Adipocyte (in vitro differentiated cells): ENCODE measurements around the gene SLC25A5.
"Not testable (repeated sequence)": the region's sequence is repeated elsewhere in the genome, so short reads cannot be mapped to it uniquely, and the experiment has no call there.

ENCODE experiments used
- DNase-seq: peaks from one replicate; pipeline ENCODE4 v3.0.0-alpha.2; 2015; ENCODE audit warnings: low read depth
- H3K27me3 ChIP-seq: replicated peaks from 2 replicates; pipeline ENCODE4 v1.7.0; 2013; ENCODE audit warnings: mild to moderate bottlenecking, low read length, moderate library complexity; ENCODE audit not compliant: control insufficient read depth, insufficient read depth
- H3K36me3 ChIP-seq: 2 replicates; pipeline ENCODE4 v1.7.0; 2013; ENCODE audit warnings: low read length, mild to moderate bottlenecking, moderate library complexity; ENCODE audit not compliant: control insufficient read depth, insufficient read depth, severe bottlenecking
- H3K4me1 ChIP-seq: 2 replicates; pipeline ENCODE4 v1.7.0; 2013; ENCODE audit warnings: mild to moderate bottlenecking, low read length, moderate library complexity; ENCODE audit not compliant: control insufficient read depth, insufficient read depth
- H3K4me3 ChIP-seq: 2 replicates; pipeline ENCODE4 v1.7.0; 2013; ENCODE audit warnings: mild to moderate bottlenecking, low read length, moderate library complexity
- H3K9ac ChIP-seq: 2 replicates; pipeline ENCODE4 v1.7.0; 2013; ENCODE audit warnings: mild to moderate bottlenecking, low read length, moderate library complexity
- H3K9me3 ChIP-seq: 2 replicates; pipeline ENCODE4 v1.7.0; 2013; ENCODE audit warnings: mild to moderate bottlenecking, low read length, moderate library complexity; ENCODE audit not compliant: control insufficient read depth

SLC25A5 gene

DNA sequence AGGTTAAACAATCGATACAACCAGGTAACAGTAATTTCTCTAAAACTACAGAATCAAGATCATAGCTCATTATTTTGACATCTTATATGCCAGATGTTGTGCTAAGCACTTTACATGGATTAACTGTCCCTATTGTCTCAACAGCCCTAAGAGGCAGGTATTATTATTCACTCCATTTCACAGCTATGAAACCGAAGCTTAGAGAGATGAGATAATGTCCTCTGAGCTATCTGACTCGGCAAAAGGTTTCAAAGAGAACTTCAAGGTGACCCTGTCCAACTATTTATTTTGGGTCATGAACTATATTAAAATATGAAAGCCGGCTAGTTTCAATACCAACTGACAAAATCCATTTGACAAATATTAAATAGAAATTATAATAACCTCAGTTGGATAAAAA lies 10.3 kb downstream of the SLC25A5 start:
- DNase-seq, result no peak
- no peaks in the 10 kb centered on the region for H3K9me3 ChIP-seq
- H3K4me1 ChIP-seq, result peaks cover 17% of the 10 kb centered on the region
- no peaks in the 10 kb centered on the region for H3K36me3 ChIP-seq
- peaks cover 18% of the 10 kb centered on the region for H3K27me3 ChIP-seq
- peak overlapping the region; percentile 12 for H3K9ac ChIP-seq
- peak overlapping the region; percentile 51 for H3K4me3 ChIP-seq

DNA sequence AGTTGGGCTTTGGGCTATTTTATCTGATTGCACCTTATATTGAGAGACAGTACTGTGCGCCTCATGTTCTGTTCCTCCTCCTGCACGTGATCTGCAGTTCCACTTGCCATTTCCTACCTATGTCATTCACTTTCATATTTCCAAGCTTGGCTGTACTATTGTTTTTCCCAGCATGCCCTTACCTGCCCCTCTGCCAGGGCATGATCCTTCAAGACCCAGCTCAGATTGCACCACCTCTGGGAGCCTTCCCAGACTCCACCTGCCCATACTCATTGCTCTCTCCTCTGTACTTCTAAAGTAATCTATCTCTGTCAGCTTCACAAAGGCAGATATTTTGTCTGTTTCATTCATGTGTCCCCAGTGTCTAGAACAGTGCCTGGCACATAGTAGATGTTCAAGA lies 11.6 kb downstream of the SLC25A5 start:
- Histone ChIP-seq H3K36me3 (no peaks in the 10 kb centered on the region), H3K9ac (no peak overlapping the region), H3K27me3 (peaks cover 13% of the 10 kb centered on the region), H3K4me3 (no peak overlapping the region), H3K4me1 (peaks cover 17% of the 10 kb centered on the region), H3K9me3 (no peaks in the 10 kb centered on the region)
- no peak for DNase-seq

DNA sequence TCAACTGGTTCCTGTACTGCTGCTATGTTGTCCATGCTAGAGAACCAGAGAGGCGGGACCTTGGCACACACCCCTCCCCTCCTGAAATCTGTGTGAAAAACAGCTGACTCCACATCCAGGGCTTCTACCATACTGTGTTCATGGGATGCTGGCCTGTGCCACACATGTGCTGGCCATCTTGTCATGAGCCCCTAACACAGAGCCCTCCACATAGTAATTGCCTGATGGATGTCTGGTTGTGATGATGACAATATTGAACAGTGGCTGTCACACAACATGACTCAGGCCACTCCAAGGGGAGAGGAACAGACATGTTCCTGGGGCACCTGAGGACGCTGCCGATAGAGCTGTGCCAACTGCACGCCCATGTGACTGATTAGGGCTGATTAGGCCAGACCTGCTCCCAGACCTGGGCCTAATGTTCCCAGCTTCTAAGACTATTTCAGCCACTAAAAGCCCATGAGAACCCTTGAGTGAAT lies 13.1 kb downstream of the SLC25A5 start:
- Histone ChIP-seq H3K9me3 (no peaks in the 10 kb centered on the region), H3K4me1 (peaks cover 17% of the 10 kb centered on the region), H3K27me3 (peaks cover 13% of the 10 kb centered on the region), H3K36me3 (no peaks in the 10 kb centered on the region), H3K9ac (no peak overlapping the region), H3K4me3 (no peak overlapping the region)
- no peak for DNase-seq

DNA sequence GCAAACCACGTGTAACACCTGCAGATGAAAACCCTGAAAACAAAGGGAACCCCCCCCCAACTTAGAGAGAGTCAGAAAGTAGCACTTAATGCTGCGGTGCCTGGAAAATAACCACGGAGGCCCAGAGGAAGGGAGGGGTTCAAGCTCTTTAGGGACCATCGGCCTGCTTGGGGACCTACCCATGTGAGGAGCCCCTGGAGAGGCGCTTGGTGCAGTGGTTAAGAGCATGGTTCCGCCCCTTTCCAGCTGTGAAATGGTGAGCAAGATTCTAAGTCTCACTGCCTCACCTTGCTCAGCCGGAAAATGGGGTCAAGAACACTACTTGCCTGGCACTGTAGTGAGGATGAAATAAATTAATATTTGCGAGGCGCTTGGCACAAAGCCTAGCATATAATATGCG lies 13.8 kb downstream of the SLC25A5 start:
- DNase-seq, result no peak
- H3K4me3 ChIP-seq, result peak overlapping the region; percentile 72
- H3K4me1 ChIP-seq, result peaks cover 17% of the 10 kb centered on the region
- no peaks in the 10 kb centered on the region for H3K36me3 ChIP-seq
- H3K9me3 ChIP-seq, result no peaks in the 10 kb centered on the region
- peaks cover 6% of the 10 kb centered on the region for H3K27me3 ChIP-seq
- peak overlapping the region; percentile 82 for H3K9ac ChIP-seq

DNA sequence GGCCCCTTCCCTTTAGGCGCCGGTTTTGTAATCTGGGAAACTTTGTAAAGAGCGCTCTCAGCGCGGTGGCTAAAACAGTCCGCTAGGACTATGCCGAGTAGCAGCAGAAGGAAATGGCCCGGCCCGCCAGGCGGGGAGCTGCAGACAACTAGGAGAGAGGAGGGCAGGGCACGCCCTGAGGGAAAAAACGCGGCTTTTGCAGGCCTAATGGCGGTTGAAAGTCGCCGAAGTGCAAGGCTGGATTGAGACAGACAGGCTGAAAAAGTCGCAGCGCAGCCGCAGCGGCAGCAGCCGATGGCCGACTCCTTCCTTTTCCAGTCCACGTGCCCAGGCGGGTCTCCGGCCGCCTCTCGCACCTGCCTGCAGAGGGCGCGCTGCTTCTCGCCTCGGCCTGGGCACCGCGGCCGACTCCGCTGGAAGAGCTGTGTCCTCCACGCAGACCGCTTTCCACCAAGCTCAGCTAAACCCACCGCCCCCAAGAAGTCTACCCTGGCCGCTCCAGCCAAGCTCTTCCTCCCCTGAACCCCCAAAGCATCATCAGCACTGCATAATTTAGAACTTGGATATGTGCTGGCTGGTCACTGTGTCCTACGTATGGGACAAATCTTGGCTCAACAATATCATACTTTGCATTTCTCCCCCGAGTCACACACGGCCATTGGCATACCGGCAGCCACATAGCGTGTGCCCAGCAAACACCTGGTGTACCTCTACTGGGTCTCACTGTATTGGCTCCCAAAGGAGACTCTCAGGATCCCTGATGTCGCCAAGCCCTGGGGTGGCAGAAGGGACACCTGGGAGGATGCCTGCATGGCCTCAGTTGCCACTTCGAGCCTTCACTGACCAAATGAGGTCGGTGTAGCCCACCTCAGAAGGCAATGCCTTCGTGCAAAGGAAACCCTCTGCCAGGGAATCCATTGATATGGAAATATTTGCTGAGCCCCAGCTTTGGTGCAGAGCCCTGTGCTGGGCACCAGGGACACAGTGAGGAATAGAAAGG lies 14.5 kb downstream of the SLC25A5 start:
- peak overlapping the region; percentile 72 for H3K4me3 ChIP-seq
- peaks cover 6% of the 10 kb centered on the region for H3K27me3 ChIP-seq
- peaks cover 17% of the 10 kb centered on the region for H3K4me1 ChIP-seq
- H3K9ac ChIP-seq, result peak overlapping the region; percentile 82
- peak; percentile 58 for DNase-seq
- no peaks in the 10 kb centered on the region for H3K9me3 ChIP-seq
- no peaks in the 10 kb centered on the region for H3K36me3 ChIP-seq

DNA sequence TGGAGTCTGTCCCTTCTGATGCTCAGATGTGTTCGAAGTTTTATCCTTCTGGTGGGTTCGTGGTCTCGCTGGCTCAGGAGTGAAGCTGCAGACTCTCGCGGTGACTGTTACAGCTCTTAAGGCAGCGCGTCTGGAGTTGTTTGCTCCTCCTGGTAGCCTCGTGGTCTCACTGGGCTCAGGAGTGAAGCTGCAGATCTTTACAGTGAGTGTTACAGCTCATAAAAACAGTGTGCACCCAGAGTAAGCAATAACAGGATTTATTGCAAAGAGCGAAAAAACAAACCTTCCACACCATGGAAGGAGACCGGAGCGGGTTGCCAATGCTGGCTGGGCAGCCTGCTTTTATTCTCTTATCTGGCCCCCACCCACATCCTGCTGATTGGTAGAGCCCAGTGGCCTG lies 18.5 kb downstream of the SLC25A5 start:
- H3K9me3 ChIP-seq, result no peaks in the 10 kb centered on the region
- no peak overlapping the region for H3K9ac ChIP-seq
- peaks cover 11% of the 10 kb centered on the region for H3K27me3 ChIP-seq
- no peak for DNase-seq
- no peak overlapping the region for H3K4me3 ChIP-seq
- H3K36me3 ChIP-seq, result no peaks in the 10 kb centered on the region
- H3K4me1 ChIP-seq, result peaks cover 7% of the 10 kb centered on the region

DNA sequence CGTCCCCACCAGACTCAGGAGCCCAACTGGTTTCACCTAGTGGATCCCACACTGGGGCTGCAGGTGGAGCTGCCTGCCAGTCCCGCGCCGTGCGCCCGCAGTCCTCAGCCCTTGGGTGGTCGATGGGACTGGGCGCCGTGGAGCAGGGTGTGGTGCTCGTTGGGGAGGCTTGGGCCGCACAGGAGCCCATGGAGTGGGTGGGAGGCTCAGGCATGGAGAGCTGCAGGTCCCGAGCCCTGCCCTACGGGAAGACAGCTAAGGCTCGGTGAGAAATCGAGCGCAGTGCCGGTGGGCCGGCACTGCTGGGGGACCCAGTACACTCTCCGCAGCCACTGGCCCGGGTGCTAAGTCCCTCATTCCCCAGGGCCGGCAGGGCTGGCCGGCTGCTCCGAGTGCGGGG lies 19.5 kb downstream of the SLC25A5 start:
- not testable (repeated sequence) for H3K9me3 ChIP-seq, H3K4me3 ChIP-seq, DNase-seq, H3K36me3 ChIP-seq, H3K9ac ChIP-seq, H3K4me1 ChIP-seq
- peaks cover 11% of the 10 kb centered on the region for H3K27me3 ChIP-seq

DNA sequence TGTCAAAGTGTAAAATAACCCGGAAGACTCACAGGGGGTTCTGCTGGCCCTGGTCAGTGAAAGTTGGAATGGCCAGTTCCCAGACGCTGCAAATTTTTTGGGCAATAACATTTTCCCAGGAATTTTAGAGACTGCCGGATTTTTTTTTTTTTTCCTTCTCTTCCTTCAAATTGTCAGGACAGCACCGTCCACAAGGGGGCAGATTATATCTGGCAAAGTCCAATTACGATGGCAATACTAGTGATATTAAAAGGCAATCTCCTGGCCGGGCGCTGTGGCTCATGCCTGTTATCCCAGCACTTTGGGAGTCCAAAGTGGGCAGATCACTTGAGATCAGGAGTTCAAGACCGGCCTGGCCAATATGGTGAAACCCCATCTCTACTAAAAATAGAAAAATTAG lies 20.5 kb downstream of the SLC25A5 start:
- Histone ChIP-seq H3K9me3 (no peaks in the 10 kb centered on the region), H3K9ac (no peak overlapping the region), H3K4me1 (no peaks in the 10 kb centered on the region), H3K4me3 (no peak overlapping the region), H3K36me3 (no peaks in the 10 kb centered on the region), H3K27me3 (peaks cover 11% of the 10 kb centered on the region)
- peak; percentile 78 for DNase-seq

DNA sequence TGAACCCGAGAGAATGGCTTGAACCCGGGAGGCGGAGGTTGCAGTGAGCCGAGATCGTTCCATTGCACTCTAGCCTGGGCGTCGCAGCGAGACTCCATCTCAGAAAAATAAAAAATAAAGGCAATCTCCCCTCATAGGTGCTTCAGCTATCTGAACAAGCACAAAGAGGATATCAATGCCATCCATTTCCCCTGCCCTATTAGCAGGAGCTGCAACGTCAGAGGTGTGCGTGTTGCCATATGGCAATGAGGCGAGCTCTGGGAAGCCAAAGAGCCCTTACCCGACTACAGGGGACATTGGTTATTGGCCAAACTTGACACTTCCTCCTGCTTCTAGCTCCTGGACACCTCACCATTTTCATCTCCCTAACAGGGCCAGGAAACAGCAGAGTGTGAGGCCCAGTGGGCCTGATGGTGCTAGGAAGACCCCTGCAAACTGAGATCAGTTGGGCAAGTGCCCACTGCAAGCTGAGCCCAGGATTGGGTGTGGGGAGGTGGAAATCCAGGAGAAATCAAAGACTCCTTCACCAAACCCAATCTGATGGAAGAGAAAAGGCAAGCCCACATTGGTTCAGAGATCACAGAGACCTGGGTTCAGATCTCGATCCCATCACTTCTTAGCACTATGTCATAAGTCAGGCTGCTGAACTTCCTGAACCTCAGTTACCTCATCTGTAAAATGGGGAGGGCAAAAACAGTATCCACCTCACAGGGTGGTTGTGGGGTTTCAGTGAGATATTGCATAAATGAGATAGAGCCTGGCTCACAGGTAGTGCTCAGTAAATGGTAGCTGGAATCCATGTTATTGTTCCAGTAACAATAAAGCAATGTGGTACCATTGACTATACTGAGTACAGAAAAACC lies 21.2 kb downstream of the SLC25A5 start:
- no peak overlapping the region for H3K4me3 ChIP-seq
- no peaks in the 10 kb centered on the region for H3K9me3 ChIP-seq
- H3K4me1 ChIP-seq, result no peaks in the 10 kb centered on the region
- H3K9ac ChIP-seq, result no peak overlapping the region
- no peak for DNase-seq
- H3K27me3 ChIP-seq, result peaks cover 11% of the 10 kb centered on the region
- no peaks in the 10 kb centered on the region for H3K36me3 ChIP-seq

DNA sequence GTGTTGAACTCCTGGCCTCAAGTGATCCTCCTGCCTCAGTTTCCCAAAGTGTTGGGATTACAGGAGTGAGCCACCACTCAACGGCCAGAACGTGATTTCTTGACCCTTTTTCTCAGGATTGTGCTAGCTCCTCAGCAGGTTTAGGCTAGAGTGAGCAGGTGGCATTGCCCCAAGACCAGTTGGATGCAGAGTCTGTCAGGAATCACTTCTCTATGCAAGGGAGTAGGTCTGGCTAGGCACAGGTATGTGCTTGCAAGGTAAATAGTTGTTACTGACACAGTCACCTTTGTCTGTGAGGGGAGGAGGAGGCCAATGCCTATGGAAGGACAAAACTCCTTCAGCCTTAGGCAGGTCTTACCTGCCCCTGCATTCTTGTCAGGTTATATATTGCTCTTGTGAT lies 24.2 kb downstream of the SLC25A5 start:
- no peak overlapping the region for H3K4me3 ChIP-seq
- H3K36me3 ChIP-seq, result no peaks in the 10 kb centered on the region
- no peaks in the 10 kb centered on the region for H3K4me1 ChIP-seq
- no peaks in the 10 kb centered on the region for H3K9me3 ChIP-seq
- no peak overlapping the region for H3K9ac ChIP-seq
- peaks cover 4% of the 10 kb centered on the region for H3K27me3 ChIP-seq
- no peak for DNase-seq

DNA sequence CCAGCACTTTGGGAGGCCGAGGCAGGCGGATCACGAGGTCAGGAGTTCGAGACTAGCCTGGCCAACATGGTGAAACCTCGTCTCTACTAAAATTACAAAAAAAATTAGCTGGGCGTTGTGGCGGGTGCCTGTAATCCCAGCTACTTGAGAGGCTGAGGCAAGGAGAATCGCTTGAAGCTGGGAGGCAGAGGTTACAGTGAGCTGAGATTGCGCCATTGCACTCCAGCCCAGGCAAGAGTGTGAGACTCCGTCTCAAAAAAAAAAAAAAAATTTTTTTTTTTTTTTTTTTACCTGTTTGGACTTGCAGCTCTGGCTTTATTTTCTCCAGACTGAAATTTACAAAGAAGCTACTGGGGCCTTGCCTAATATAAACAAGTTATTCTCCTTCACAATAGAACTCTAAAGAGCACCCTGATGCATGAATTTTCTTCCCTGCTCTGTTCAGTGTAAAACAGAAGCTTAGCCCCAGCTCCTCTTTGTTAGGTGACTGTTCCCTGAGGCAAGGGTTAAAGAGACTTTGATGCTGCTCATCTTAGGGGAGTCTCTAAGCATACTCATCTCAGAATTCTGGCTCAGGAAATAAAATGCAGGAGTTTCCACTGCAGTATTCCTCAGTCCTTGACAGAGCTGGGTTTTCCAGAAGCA lies 25.7 kb downstream of the SLC25A5 start:
- H3K36me3 ChIP-seq, H3K4me1 ChIP-seq, H3K9me3 ChIP-seq, H3K4me3 ChIP-seq, H3K27me3 ChIP-seq, DNase-seq, H3K9ac ChIP-seq: not testable (repeated sequence)
